Kidney (tissue), 14 donors: Measurements from ENCODE around the gene NARS2. TPM values are rescaled to one million over a fixed set of nuclear protein-coding genes. Genes with fewer than 3 reads are reported as not detected.
"Not testable (repeated sequence)": the region's sequence is repeated elsewhere in the genome, so short reads cannot be mapped to it uniquely, and the experiment has no call there.

Experiments used
- DNase-seq, 5 donors: peaks; one replicate each; pipeline ENCODE4 v3.0.0-alpha.2; 2013 to 2020
- FAIRE-seq: peaks from 2 replicates; lab custom pipeline; 2012; peaks lifted over from hg19 to GRCh38; lab: Jason Lieb, UNC
- H3K27ac ChIP-seq, 2 donors: one replicate each; pipeline ENCODE4 v1.7.0; 2013; ENCODE audit warnings: low read depth in 2 of 2, low read length in 2 of 2, inconsistent platforms in 1 of 2
- H3K27me3 ChIP-seq: one replicate; pipeline ENCODE4 v1.7.1; 2013; ENCODE audit warnings: low read length, inconsistent platforms; ENCODE audit not compliant: control insufficient read depth, insufficient read depth
- H3K36me3 ChIP-seq, 3 donors: one replicate each; pipeline versions ENCODE4 v1.7.0 to v1.7.1; 2013; ENCODE audit warnings: low read length in 3 of 3, control low read depth in 1 of 3, inconsistent platforms in 1 of 3; ENCODE audit not compliant: insufficient read depth in 3 of 3, control insufficient read depth in 2 of 3
- H3K4me1 ChIP-seq, 3 donors: one replicate each; pipeline versions ENCODE4 v1.7.0 to v1.7.1; 2013; ENCODE audit warnings: low read length in 3 of 3, inconsistent platforms in 1 of 3, low read depth in 1 of 3; ENCODE audit not compliant: control insufficient read depth in 2 of 3, insufficient read depth in 2 of 3
- H3K4me3 ChIP-seq, 3 donors: one replicate each; pipeline versions ENCODE4 v1.7.0 to v1.8.1; 2013; ENCODE audit warnings: low read length in 3 of 3, control low read depth in 1 of 3, inconsistent platforms in 1 of 3
- H3K9ac ChIP-seq, 3 donors: one replicate each; pipeline versions ENCODE4 v1.7.0 to v1.7.1; 2013; ENCODE audit warnings: low read length in 3 of 3, control low read depth in 1 of 3, inconsistent platforms in 1 of 3
- H3K9me3 ChIP-seq, 3 donors: one replicate each; pipeline versions ENCODE4 v1.7.0 to v1.7.1; 2013; ENCODE audit warnings: low read length in 3 of 3, control low read depth in 1 of 3, inconsistent platforms in 1 of 3; ENCODE audit not compliant: control insufficient read depth in 2 of 3, insufficient read depth in 1 of 3
- intact Hi-C: fragments of 100-400 bp; cut with DNase I; formaldehyde crosslinking; loops from one replicate; pipeline ENCODE4 v1.11.1; 2022
- polyA plus RNA-seq: library from polyadenylated mRNA; stranded (reverse); fragments of 350-450 nt; fragmentation: Illumina TruSeq; extraction: RNeasy Lipid Tissue Mini Kit (QIAGEN cat#74804); gene quantifications from one replicate; pipeline ENCODE4 v1.2.3, GENCODE V29; 2014; ENCODE audit warnings: low read depth, low replicate concordance; ENCODE audit not compliant: insufficient read depth
- total RNA-seq: library from RNA; stranded (reverse); fragmentation: NEBNext Ultra II Directional; extraction: Animal tissue kit (Norgen Biotek cat#: 25700); gene quantifications from one replicate; pipeline ENCODE4 v1.2.1, GENCODE V29; 2021
- TF ChIP-seq, protein P1 (sequence below): IDR thresholded peaks from 3 replicates; pipeline ENCODE4 v1.5.1; 2012; ENCODE audit warnings: mild to moderate bottlenecking, moderate library complexity, borderline replicate concordance; ENCODE audit not compliant: insufficient read depth; ENCODE audit errors: extremely low read depth
- donor health status: control.
- donor health status: control.
- donor health status: control.
- donor health status: control.
- donor health status: control.
- donor health status: DM: yes; HTN: yes; CAD: no.
- donor health status: Normal renal cell carcinoma (clear cell type).

NARS2 gene
- total and polyA plus RNA-seq, 2 donors from 2014 or later, result 13.0 to 13.2 TPM

DNA sequence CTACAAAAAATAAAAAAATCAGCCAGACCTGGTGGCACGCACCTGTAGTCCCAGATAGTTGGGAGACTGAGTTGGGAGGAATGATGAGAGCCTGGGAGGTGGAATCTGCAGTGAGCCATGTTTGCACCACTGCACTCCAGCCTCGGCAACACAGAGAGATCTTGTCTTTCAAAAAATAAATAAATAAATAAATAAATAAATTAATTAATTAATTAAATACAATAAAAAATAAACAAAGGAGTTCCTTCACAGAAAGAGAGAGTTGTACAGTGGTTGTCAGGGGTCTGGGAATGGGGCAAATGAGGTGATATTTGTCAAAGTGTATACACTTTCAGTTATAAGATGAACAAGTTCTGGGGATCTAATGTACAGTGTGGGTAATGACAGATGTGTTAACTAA lies 107.3 kb downstream of the NARS2 start:
- TF ChIP-seq, protein P1, sequence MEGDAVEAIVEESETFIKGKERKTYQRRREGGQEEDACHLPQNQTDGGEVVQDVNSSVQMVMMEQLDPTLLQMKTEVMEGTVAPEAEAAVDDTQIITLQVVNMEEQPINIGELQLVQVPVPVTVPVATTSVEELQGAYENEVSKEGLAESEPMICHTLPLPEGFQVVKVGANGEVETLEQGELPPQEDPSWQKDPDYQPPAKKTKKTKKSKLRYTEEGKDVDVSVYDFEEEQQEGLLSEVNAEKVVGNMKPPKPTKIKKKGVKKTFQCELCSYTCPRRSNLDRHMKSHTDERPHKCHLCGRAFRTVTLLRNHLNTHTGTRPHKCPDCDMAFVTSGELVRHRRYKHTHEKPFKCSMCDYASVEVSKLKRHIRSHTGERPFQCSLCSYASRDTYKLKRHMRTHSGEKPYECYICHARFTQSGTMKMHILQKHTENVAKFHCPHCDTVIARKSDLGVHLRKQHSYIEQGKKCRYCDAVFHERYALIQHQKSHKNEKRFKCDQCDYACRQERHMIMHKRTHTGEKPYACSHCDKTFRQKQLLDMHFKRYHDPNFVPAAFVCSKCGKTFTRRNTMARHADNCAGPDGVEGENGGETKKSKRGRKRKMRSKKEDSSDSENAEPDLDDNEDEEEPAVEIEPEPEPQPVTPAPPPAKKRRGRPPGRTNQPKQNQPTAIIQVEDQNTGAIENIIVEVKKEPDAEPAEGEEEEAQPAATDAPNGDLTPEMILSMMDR, result no peak
- no peaks in the 10 kb centered on the region for H3K4me1 ChIP-seq
- intact Hi-C loops, result no loop called here
- no peak for FAIRE-seq
- H3K9me3 ChIP-seq, result no peaks in the 10 kb centered on the region
- no peak overlapping the region for H3K4me3 ChIP-seq
- no peaks in the 10 kb centered on the region for H3K36me3 ChIP-seq
- no peak overlapping the region for H3K9ac ChIP-seq
- H3K27ac ChIP-seq, result no peak overlapping the region
- DNase-seq, result no peak
- no peaks in the 10 kb centered on the region for H3K27me3 ChIP-seq

DNA sequence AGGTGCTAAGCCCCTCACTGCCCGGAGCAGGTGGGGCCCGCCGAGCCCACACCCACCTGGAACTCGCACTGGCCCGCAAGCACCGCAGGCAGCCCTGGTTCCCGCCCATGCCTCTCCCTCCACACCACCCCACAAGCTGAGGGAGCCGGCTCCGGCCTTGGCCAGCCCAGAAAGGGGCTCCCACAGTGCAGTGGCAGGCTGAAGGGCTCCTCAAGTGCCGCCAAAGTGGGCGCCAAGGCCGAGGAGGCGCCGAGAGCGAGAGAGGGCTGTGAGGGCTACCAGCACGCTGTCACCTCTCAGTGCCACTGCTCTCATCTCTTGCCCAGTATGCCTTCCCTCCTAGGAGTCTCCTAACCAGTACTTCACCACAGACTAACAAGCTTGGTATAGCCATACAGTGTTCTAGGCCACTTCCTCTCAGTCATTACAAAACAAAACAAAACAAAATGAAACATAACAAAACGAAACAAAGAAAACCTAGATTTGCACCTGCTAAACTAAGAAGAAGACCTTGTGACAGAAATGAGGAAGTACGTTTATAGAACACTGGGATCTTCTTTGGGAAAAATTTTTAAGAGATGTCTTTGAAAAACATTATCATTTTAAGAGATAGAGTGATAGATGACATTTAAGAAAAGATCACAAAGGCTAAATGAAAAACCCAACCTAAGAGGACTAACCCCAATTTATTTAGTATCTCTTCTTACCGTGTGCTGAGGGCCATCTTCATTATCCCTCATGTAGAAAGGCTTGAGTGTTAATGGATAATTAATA lies 109.3 kb downstream of the NARS2 start:
- DNase-seq (peak in 1 of 5 donors; percentile 53), FAIRE-seq (no peak)
- Histone ChIP-seq H3K4me1 (no peaks in the 10 kb centered on the region), H3K27me3 (no peaks in the 10 kb centered on the region), H3K9ac (no peak overlapping the region), H3K27ac (no peak overlapping the region), H3K9me3 (no peaks in the 10 kb centered on the region), H3K36me3 (no peaks in the 10 kb centered on the region), H3K4me3 (no peak overlapping the region)
- intact Hi-C loops, result no loop called here
- TF ChIP-seq, protein P1, result no peak

DNA sequence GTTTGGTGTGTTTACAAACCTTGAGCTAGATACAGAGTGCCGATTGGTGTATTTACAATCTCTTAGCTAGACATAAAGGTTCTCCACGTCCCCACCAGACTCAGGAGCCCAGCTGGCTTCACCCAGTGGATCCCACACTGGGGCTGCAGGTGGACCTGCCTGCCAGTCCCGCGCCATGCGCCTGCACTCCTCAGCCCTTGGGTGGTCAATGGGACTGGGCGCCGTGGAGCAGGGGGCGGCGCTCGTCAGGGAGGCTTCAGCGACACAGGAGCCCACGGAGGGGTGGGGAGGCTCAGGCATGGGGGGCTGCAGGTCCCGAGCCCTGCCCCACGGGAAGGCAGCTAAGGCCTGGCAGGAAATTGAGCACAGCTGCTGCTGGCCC lies 109.9 kb downstream of the NARS2 start:
- H3K27me3 ChIP-seq, H3K4me3 ChIP-seq: not testable (repeated sequence)

DNA sequence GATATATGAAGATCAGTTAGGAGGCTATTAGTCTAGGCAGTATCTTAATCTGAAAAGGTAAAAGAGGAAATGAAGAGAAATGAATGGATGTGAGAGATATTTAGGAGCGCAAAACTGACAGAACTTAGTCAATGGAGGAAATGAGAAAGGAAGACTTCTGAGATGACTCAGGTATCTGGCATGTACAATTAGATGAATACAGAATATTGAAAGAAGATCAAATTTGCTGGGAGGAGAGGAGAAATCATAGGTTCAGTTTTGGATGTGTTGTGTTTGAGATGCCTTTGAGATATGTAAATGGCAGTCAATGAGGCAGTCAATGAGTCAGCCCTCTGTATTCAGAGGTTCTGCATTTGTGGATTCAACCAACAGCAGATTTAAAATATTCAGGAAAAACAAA lies 114.2 kb downstream of the NARS2 start:
- Histone ChIP-seq H3K4me1 (no peaks in the 10 kb centered on the region), H3K9me3 (no peaks in the 10 kb centered on the region), H3K27ac (no peak overlapping the region), H3K27me3 (no peaks in the 10 kb centered on the region), H3K36me3 (peaks cover 0 to 4% (median 0%) of the 10 kb centered on the region in 3 donors), H3K9ac (no peak overlapping the region), H3K4me3 (no peak overlapping the region)
- DNase-seq, result no peak
- FAIRE-seq, result no peak
- intact Hi-C loops, result no loop called here
- TF ChIP-seq, protein P1, result no peak

More for the DNA sequence above, 109.9 kb downstream of the NARS2 start:
- H3K4me1 ChIP-seq, intact Hi-C loops, H3K36me3 ChIP-seq, H3K9me3 ChIP-seq, FAIRE-seq, DNase-seq, H3K27ac ChIP-seq, H3K9ac ChIP-seq: not testable (repeated sequence)
